HL-60 (cell line): ENCODE data around the gene CDH3.

Experiments used
- DNase-seq, 2 experiments: peaks; one replicate each; pipeline ENCODE4 v3.0.0-alpha.2; 2010 to 2020; ENCODE audit warnings: low read depth in 1 of 2, low spot score in 1 of 2
- H3K27ac ChIP-seq: fragments of 250-450 bp; sonication (Bioruptor Pico); replicated peaks from 2 replicates; pipeline ENCODE4 v1.5.1; 2020; ENCODE audit warnings: mild to moderate bottlenecking, moderate library complexity
- H3K27me3 ChIP-seq: fragments of 250-450 bp; sonication (Bioruptor Pico); 2 replicates; pipeline ENCODE4 v1.5.1; 2021; ENCODE audit warnings: mild to moderate bottlenecking, moderate library complexity; ENCODE audit not compliant: insufficient read depth, poor library complexity, severe bottlenecking
- H3K4me3 ChIP-seq: replicated peaks from 2 replicates; pipeline ENCODE4 v1.5.1; 2011; ENCODE audit warnings: mild to moderate bottlenecking, control low read depth, low read length; ENCODE audit not compliant: insufficient read depth
- CTCF ChIP-seq: IDR thresholded peaks from one replicate; pipeline ENCODE4 v1.5.1; 2011; ENCODE audit warnings: low read length, control low read depth, inconsistent platforms; ENCODE audit not compliant: insufficient read depth
- GABPA ChIP-seq: IDR thresholded peaks from 2 replicates; pipeline ENCODE4 v1.6.1; 2012; ENCODE audit warnings: low read depth
- POLR2AphosphoS5 ChIP-seq: IDR thresholded peaks from 2 replicates; pipeline ENCODE4 v1.6.1; 2012; ENCODE audit warnings: low read depth
- REST ChIP-seq: IDR thresholded peaks from 2 replicates; pipeline ENCODE4 v1.6.1; 2012; ENCODE audit warnings: low read depth; ENCODE audit not compliant: insufficient replicate concordance
- SPI1 ChIP-seq: IDR thresholded peaks from 2 replicates; pipeline ENCODE4 v1.6.1; 2012; ENCODE audit warnings: low read depth, mild to moderate bottlenecking, borderline replicate concordance

Gene CDH3

GRCh38 chr16:68642436-68643101 is 2.5 kb upstream of the CDH3 start:
- TF ChIP-seq SPI1 (no peak), REST (no peak), POLR2AphosphoS5 (no peak), GABPA (no peak), CTCF (no peak)
- Histone ChIP-seq H3K27ac (no peak overlapping the region), H3K27me3 (peaks cover 45% of the 10 kb centered on the region), H3K4me3 (no peak overlapping the region)
- no peak for DNase-seq

- Histone ChIP-seq H3K27me3 (peaks cover 50% of the 10 kb centered on the region), H3K27ac (no peak overlapping the region), H3K4me3 (no peak overlapping the region)
- TF ChIP-seq GABPA (no peak), CTCF (no peak), REST (no peak), SPI1 (no peak), POLR2AphosphoS5 (no peak)
- no peak for DNase-seq
Measured at GRCh38 chr16:68643227-68643626, 1.9 kb upstream of the CDH3 start.

- Histone ChIP-seq H3K27ac (no peak overlapping the region), H3K27me3 (peaks cover 50% of the 10 kb centered on the region), H3K4me3 (no peak overlapping the region)
- TF ChIP-seq GABPA = no peak
- no peak for TF ChIP-seq CTCF
- no peak for TF ChIP-seq POLR2AphosphoS5
- TF ChIP-seq SPI1 = no peak
- no peak for TF ChIP-seq REST
- DNase-seq = no peak
Measured at GRCh38 chr16:68643847-68644246, 1.3 kb upstream of the CDH3 start.
